HK-2 (cell line): Measurements from ENCODE around the gene PEAK1.

Experiments used
- DNase-seq: peaks from one replicate; pipeline ENCODE4 v3.0.0-alpha.2; 2018; ENCODE audit not compliant: unreplicated experiment

Gene PEAK1

DNA sequence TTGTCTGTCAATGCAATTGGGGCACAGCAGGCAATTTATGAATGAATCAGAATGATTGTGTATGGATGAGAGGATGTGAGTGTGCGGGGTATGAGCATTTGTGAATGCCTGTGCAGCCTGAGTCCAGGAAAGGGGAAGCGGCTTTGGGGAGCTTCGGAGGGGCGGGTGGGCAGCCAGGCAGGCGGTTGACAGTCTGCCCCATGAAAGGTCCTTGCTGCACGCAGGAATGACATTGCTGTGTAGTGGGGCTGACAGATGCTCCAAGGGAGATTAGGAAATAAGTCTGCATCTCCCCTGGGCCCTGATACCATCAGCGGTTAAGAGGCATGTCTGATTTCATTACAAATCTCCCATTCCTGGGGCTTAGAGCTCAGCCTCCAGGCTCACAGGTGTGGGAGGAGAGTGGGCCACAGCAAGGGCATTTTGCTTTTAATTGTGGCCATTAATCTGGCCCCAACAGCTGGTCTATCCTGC, 322.6 kb downstream of the PEAK1 start:
- no peak for DNase-seq

DNA sequence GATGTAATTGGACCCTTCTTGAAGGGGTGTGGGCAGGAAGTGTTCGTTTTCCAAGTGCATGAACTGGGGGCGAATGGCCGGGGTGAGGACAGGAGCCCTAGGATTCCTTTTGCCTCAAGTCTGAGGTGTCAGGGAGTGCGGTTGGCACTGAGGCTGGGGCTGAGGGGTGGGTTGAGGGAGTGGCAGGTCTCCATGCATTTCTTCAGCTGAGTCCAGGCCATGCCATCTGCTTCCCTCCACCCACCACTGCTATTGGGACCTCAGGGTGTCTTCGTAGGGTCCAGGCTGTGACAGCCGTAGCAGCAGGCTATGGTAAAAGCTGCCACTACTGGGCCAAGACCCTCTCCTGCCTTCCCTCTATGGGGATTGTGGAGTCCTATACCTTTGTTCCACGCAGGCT, 323.4 kb downstream of the PEAK1 start:
- no peak for DNase-seq

- DNase-seq = no peak
Observed at GRCh38 chr15:77096138-77096537, 323.8 kb downstream of the PEAK1 start.

DNA sequence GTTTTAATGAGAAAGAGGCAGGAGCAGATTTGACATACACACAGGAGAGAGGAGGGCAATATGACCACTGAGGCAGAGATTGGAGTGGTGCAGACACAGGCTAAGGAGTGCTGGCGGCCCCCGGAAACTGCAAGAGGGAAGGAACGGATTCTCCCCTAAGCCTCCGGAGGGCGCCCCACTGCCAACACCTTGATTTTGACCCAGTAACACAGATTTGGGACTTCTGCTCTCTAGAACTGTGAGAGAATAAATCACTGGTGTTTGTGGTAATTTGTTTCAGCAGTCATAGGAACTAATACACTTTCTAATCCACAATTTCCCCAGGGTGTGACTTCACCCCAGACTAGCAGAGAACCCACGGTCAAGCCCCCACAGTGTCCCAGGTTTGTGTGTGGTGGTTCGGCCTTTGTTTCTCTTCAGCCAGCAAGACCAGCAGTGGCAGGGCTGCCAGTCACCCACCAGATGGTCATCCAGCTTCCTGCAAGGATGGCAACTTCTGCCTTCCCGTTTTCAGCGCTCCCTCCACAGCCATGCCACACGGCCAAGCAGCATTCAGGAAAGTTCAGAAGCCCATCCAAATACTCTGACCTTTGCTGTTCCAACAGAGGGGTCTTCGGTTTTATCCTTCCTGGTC, 325.4 kb downstream of the PEAK1 start:
- no peak for DNase-seq

DNA sequence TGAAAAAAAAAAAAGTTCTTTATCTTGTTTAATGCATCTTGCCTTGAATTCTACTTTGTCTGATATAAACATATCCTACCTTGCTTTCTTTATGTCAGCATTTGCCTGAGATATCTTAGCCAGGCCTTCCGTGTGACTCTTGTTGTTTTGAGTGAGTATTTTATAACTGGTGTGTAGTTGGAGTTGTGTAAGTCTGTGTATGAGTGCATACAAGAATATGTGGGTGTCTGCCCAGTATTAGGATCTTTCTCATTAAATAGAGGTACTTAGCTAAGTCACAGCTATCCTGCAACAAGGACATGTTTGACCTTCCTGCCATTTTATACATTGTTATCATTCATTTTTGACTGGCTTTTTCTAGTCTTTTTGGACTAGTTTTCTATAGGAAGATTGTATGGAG, 326.5 kb downstream of the PEAK1 start:
- no peak for DNase-seq

DNA sequence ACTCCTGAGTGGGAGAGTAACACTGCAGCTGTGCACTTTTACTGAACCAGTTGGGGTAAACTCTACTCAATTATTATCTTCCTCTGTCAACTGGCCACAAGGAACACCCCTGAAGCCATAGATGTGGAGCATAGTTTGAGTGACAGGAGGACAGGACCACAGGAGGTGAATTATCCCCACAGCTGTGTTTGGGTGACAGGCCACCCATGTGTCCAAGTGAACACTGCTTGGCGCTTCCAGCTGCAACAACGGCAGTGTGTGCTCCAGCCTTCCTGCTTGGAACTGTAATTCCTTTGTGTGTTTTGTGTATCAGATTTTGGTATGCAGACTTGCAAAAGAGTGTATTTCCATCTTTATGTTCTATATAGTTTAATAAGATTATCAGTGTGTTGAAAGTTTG, 328.8 kb downstream of the PEAK1 start:
- no peak for DNase-seq

DNA sequence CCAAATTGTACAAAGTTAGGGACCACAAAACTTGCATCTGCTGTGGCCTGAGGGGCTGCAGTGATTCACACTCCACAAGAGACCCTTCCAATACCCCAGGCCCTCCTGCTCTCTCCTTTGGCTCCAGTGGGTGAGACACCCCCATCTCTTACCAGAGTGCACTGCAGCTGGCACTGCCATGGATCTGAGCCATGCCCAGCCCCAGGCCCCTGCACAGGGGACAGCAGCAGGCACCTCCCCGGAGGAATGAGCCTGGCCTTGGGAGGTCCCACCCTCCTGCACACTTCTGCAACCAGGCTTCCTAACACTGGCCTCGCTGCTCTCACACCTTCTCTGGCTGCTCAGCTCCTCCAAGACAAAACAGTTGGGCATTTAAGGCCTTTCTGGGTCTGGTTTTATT, 332.7 kb downstream of the PEAK1 start:
- no peak for DNase-seq

- DNase-seq = no peak
Observed at GRCh38 chr15:77085297-77085696, 334.6 kb downstream of the PEAK1 start.

GRCh38 chr15:77084436-77084835, 335.5 kb downstream of the PEAK1 start:
- no peak for DNase-seq

DNA sequence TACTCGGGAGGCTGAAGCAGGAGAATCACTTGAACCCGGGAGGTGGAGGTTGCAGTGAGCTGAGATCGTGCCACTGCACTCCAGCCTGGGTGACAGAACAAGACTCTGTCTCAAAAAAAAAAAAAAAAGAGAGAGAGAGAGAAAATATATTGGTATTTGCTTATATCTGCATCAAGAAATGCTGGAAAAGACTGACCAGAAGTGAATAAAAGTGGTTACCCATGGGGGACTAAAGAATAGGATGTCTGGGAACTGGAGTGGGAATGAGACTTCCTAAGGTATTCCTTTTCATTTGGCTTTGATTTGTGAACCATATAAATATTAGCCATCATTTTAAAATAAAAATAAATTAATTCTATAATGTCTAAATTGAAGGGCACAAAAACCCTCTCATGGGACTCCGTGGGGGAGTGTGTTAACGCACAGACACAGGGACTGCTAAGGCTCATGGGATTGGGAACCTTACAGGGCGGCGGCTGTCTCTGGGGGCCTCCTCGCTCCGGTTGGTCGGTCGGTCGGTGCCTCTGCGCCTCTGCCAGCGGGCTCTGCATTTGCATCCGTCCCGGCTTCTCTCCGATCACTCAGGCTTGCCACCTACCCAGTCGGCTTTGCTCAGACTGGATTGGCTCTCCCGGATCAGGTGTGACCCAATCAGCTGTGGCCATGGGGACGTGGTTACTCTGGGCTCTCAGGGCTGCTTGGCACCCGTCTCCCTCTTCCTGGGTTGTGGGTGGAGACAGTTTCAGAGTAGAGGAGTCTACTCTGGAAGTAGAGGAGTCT, 336.3 kb downstream of the PEAK1 start:
- DNase-seq = peak; percentile 55

DNA sequence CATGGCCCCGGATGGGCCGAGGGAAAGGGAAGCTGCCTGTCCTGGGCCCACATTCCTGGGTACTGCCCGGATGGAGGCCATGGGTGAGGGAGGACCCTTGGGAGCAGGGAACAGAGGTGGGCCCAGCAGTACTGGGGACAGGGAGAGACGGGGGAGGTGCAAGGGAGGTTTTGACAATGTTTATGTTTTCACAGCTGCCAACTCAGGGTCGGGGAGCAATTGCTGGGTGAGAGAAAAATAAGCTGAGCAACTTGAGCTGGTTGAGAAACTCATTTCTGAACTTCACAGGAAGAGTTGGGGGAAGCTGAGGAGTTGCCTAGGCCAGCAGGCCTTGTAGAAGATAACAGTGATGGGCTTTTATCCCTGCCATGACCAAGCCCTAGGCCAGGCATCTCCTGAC, 337.9 kb downstream of the PEAK1 start:
- no peak for DNase-seq

DNA sequence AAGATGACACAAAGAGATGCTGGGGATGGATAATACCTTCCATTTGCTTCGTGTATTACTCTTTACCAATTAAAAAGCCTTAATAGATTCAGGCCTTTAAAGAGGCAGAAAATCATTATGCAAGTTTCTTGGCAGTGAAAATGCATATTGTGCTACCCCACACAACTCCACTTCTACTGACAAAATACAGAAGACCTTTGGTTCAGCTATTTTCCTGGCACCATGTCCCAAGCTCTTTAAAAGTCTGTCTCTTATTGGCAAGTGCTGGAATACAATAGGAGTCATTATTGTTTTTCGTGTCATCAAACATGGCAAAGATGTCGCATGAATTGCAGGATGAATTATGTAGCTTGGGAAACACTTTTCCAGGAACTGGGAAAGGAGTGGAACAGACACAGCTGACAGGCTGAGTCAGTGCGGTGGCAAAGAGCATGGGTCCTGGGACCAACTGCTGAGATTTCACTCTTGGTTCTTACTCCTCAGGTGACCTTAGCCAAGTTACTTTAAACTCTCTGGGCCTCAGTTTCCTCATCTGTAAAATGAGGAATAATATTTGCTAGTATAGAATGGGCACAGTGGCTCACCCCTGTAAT, 343.5 kb downstream of the PEAK1 start:
- DNase-seq = no peak

GRCh38 chr15:77075528-77075927, 344.4 kb downstream of the PEAK1 start:
- no peak for DNase-seq

DNA sequence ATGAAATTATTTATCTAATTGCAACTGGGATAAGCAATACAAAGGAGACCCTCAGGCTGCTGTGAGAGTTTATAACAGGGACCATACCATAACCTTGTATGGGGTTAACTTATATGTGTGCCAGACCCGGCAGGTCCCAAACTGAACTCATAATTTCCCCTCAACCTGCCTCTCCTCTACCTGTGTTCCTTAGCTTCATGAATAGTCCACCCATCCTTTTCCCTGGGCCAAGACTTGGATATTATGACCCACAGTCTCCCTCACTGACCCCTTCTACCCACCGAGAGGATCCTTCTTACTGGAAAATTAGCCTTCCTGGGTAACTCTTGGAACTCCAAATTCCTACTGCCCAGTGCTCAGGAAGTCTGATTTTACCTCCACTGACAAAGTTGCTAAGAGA, 345.6 kb downstream of the PEAK1 start:
- no peak for DNase-seq

- no peak for DNase-seq
Observed at GRCh38 chr15:77071305-77072223, 348.3 kb downstream of the PEAK1 start.

DNA sequence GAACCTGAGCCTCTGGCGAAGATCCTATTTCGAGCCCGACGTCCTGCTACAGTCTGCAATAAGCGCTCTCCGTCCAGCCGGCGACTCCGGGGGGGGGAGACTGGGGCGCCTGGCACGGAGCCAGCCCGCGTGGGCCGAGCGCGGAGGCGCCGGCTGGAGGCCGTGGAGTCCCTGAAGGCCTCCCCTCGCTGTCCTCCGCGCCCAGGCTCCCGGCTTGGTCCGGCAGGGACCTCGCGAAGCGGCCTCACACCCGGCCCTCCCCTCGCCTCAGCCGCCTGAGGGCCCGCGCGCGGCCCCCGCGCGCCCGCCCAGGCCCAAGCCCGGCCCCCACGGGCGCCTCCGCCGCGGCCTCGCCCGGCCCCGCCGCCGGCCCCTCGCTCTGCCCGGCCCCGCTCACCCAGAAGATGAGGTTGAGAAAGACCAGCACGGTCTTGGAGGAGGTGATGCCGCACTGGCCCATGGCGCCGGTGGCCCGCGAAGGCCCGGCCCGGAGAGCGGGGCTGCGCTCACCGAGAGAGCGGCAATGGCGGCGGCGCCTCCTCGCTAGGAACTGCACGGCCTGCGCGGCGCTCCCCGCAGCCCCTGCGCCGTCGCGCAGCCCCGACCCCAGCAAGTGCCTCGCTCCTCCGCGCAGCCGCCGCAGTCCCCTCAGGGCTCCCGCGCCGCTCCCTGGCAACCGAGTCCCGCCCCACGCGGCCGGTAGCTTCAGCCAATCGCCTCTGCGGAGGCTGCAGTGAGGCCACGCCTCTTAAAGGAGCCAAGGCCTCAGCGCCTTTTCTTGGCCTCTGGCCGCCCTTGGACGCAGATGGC, 349.2 kb downstream of the PEAK1 start, which contains the start of gene TSPAN3:
TSPAN3 (minus strand) TSS at position 615 of the 810 bp plus-strand sequence; CDS start at position 460, 155 bp downstream.
- DNase-seq = peak; percentile 86

DNA sequence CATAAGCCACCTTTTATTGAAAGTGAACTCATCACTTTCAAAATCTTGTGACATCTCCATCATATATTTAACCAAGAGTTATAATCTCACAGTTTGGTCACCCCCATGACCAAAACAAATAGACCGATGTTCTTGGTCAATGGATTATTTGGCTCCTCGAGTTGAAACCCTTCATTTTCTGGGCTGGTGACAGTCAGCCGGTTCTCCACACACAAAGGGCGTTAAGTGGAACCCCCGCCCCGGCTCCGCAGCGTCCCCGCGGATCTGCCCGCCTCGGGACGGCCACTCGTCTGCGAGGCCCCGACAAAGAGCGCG, 349.8 kb downstream of the PEAK1 start:
- DNase-seq = no peak

- DNase-seq = no peak
Observed at GRCh38 chr15:77069521-77070121, 350.3 kb downstream of the PEAK1 start.

GRCh38 chr15:77068633-77069032, 351.3 kb downstream of the PEAK1 start:
- DNase-seq = no peak

- DNase-seq = no peak
Observed at GRCh38 chr15:77067691-77068367, 352.1 kb downstream of the PEAK1 start.
